HepG2 (cell line): Measurements from ENCODE around the gene PRKACA. TPM values are rescaled to one million over a fixed set of nuclear protein-coding genes. Genes with fewer than 3 reads are reported as not detected.

ENCODE experiments used
- FOXA1 ChIP-seq, 2 experiments: fragments of 450-650 bp in 1 of 2; sonication (generic) in 1 of 2; formaldehyde crosslinking in 1 of 2; IDR thresholded peaks; 2 replicates each; pipeline versions ENCODE4 v1.4.0 to v1.6.1; 2016 to 2020; ENCODE audit warnings: missing genetic modification reagents in 1 of 2
- FOXO1 ChIP-seq: sonication (generic); formaldehyde crosslinking; IDR thresholded peaks from 2 replicates; pipeline ENCODE4 v1.4.0; 2020; ENCODE audit warnings: missing genetic modification reagents
- GFI1 ChIP-seq: sonication (generic); formaldehyde crosslinking; IDR thresholded peaks from 2 replicates; pipeline ENCODE4 v1.5.0; 2020; ENCODE audit warnings: missing genetic modification reagents, mild to moderate bottlenecking, borderline replicate concordance
- GTF3A ChIP-seq: sonication (generic); formaldehyde crosslinking; conservative IDR thresholded peaks from 2 replicates; pipeline ENCODE4 v1.4.0; 2020; ENCODE audit warnings: mild to moderate bottlenecking, missing genetic modification reagents
- HNF1B ChIP-seq: sonication (generic); formaldehyde crosslinking; IDR thresholded peaks from 2 replicates; pipeline ENCODE4 v1.5.1; 2020; ENCODE audit warnings: mild to moderate bottlenecking, moderate library complexity, missing genetic modification reagents
- JUND ChIP-seq: sonication (generic); formaldehyde crosslinking; IDR thresholded peaks from 2 replicates; pipeline ENCODE4 v1.8.0; 2022; ENCODE audit warnings: mild to moderate bottlenecking, missing genetic modification reagents
- KLF12 ChIP-seq: sonication (generic); formaldehyde crosslinking; IDR thresholded peaks from 2 replicates; pipeline ENCODE4 v1.4.0; 2020; ENCODE audit warnings: missing genetic modification reagents, borderline replicate concordance
- KMT2B ChIP-seq: IDR thresholded peaks from 2 replicates; pipeline ENCODE4 v1.6.1; 2016; ENCODE audit warnings: missing genetic modification reagents, missing compliant biosample characterization
- MAZ ChIP-seq, 2 experiments: sonication (generic) in 1 of 2; formaldehyde crosslinking in 1 of 2; IDR thresholded peaks; 2 replicates each; pipeline versions ENCODE4 v1.5.0 to v1.6.1; 2012 to 2020; ENCODE audit warnings: low read depth in 2 of 2, mild to moderate bottlenecking in 2 of 2, borderline replicate concordance in 1 of 2, improper control_type of control experiment in 1 of 2, low read length in 1 of 2, missing genetic modification reagents in 1 of 2, moderate library complexity in 1 of 2
- NFKB2 ChIP-seq: sonication (generic); formaldehyde crosslinking; IDR thresholded peaks from 2 replicates; pipeline ENCODE4 v1.4.0; 2020; ENCODE audit warnings: missing genetic modification reagents, borderline replicate concordance
- NFRKB ChIP-seq: fragments of 450-650 bp; IDR thresholded peaks from 2 replicates; pipeline ENCODE4 v1.6.1; 2017
- NRL ChIP-seq: sonication (generic); formaldehyde crosslinking; IDR thresholded peaks from 2 replicates; pipeline ENCODE4 v1.5.0; 2020; ENCODE audit warnings: missing genetic modification reagents, mild to moderate bottlenecking, moderate library complexity, borderline replicate concordance
- PATZ1 ChIP-seq: sonication (generic); formaldehyde crosslinking; IDR thresholded peaks from 2 replicates; pipeline ENCODE4 v1.4.0; 2020; ENCODE audit warnings: missing genetic modification reagents
- RARA ChIP-seq: IDR thresholded peaks from 2 replicates; pipeline ENCODE4 v1.6.1; 2016; ENCODE audit warnings: missing genetic modification reagents, missing compliant biosample characterization
- SATB2 ChIP-seq: sonication (generic); formaldehyde crosslinking; IDR thresholded peaks from 2 replicates; pipeline ENCODE4 v1.5.0; 2020; ENCODE audit warnings: missing genetic modification reagents
- SMAD1 ChIP-seq: sonication (generic); formaldehyde crosslinking; IDR thresholded peaks from 2 replicates; pipeline ENCODE4 v1.4.0; 2020; ENCODE audit warnings: missing genetic modification reagents, low read depth, mild to moderate bottlenecking, borderline replicate concordance
- SRSF1 ChIP-seq: fragments of 200-400 bp; formaldehyde crosslinking; optimal IDR thresholded peaks from 2 replicates; pipeline ENCODE3; 2017; ENCODE audit warnings: mild to moderate bottlenecking, low read depth, low read length, moderate library complexity
- STAT5B ChIP-seq: sonication (generic); formaldehyde crosslinking; IDR thresholded peaks from 2 replicates; pipeline ENCODE4 v1.4.0; 2020; ENCODE audit warnings: missing genetic modification reagents
- ZFP36 ChIP-seq: fragments of 150-350 bp; IDR thresholded peaks from 2 replicates; pipeline ENCODE4 v1.6.1; 2018; ENCODE audit warnings: borderline replicate concordance, low read length, low read depth; ENCODE audit not compliant: partially characterized antibody
- ZKSCAN1 ChIP-seq: fragments of 150-350 bp; IDR thresholded peaks from 2 replicates; pipeline ENCODE4 v1.6.1; 2014; ENCODE audit warnings: low read length
- ZNF333 ChIP-seq: sonication (generic); formaldehyde crosslinking; IDR thresholded peaks from 2 replicates; pipeline ENCODE4 v1.4.0; 2020; ENCODE audit warnings: mild to moderate bottlenecking, missing genetic modification reagents, borderline replicate concordance
- ZNF382 ChIP-seq: sonication (generic); formaldehyde crosslinking; IDR thresholded peaks from 2 replicates; pipeline ENCODE4 v1.5.0; 2020; ENCODE audit warnings: missing genetic modification reagents, mild to moderate bottlenecking, borderline replicate concordance
- ZNF574 ChIP-seq: sonication (generic); formaldehyde crosslinking; IDR thresholded peaks from 2 replicates; pipeline ENCODE4 v1.4.0; 2020; ENCODE audit warnings: missing genetic modification reagents
- polyA plus RNA-seq, 8 experiments: library from polyadenylated mRNA; depleted of rRNA in 3 of 8; stranded (reverse) in 7 of 8; unstranded in 1 of 8; fragments of >200 nt; fragmentation: Illumina TruSeq in 4 of 8; extraction: Trizol in 4 of 8; gene quantifications; 2 replicates each; pipeline versions ENCODE4 v1.2.1 to v1.2.3, GENCODE V29; 2011 to 2016; ENCODE audit warnings: low read depth in 4 of 8, missing spikeins in 1 of 8, mixed read lengths in 1 of 8; ENCODE audit not compliant: insufficient read depth in 1 of 8
- total RNA-seq, 5 experiments: library from RNA; depleted of rRNA; stranded (reverse); fragments of >200 nt; fragmentation: Illumina TruSeq; extraction: Trizol; gene quantifications; 2 replicates each; pipeline ENCODE4 v1.2.3, GENCODE V29; 2016; ENCODE audit warnings: low read depth in 1 of 5

PRKACA gene
- total and polyA plus RNA-seq, 2 of the 13 experiments (the other 11 are each of a cell fraction or from before 2014, with no cell fraction given), result 11.0 to 18.2 TPM

GRCh38 chr19:14072535-14073260 is 44.9 kb downstream of the PRKACA start, which contains the start of gene MISP3 (continued):
- TF ChIP-seq ZNF382 (CRISPR knock-in tag) (no peak), STAT5B (no peak), FOXA1 (IDR thresholded peaks at IDR 0.05) (no peak), FOXA1 (CRISPR knock-in tag; IDR thresholded peaks at IDR 0.05) (no peak), GFI1 (CRISPR knock-in tag) (peak; percentile 10; the same call in 1 of the 2 replicates), ZNF333 (CRISPR knock-in tag) (no peak), HNF1B (CRISPR knock-in tag) (0 out of 2 replicates have a peak, but pooled peaks have one; percentile 17), NFKB2 (CRISPR knock-in tag) (no peak), FOXO1 (CRISPR knock-in tag) (peak; percentile 14; the same call in 1 of the 2 replicates), KLF12 (CRISPR knock-in tag) (peak; percentile 47; the same call in 1 of the 2 replicates), SATB2 (CRISPR knock-in tag) (no peak), PATZ1 (peak; percentile 95), SRSF1 (peak; percentile 19), JUND (no peak), RARA (peak; percentile 47; the same call in 1 of the 2 replicates), KMT2B (no peak), MAZ (IDR thresholded peaks at IDR 0.05; ENCODE audit: borderline replicate concordance, low read depth, low read length) (no peak), MAZ (CRISPR knock-in tag; IDR thresholded peaks at IDR 0.05; ENCODE audit: low read depth) (peak; percentile 21), NRL (peak; percentile 20; the same call in 1 of the 2 replicates), GTF3A (CRISPR knock-in tag) (no peak; the same call in 1 of the 2 replicates), SMAD1 (CRISPR knock-in tag) (no peak), ZNF574 (CRISPR knock-in tag) (0 out of 2 replicates have a peak, but pooled peaks have one; percentile 5), ZFP36 (no peak), ZKSCAN1 (no peak), NFRKB (no peak)
